Measurements from ENCODE around the gene ALDH1A2. TPM values are rescaled to one million over a fixed set of nuclear protein-coding genes. Genes with fewer than 3 reads are reported as not detected.
"Not testable (repeated sequence)": the region's sequence is repeated elsewhere in the genome, so short reads cannot be mapped to it uniquely, and the experiment has no call there.

The ALDH1A2 gene
- total RNA-seq, 1 donor from 2014 or later = 8.4 TPM

- peak; percentile 8 for DNase-seq (ENCODE audit: low spot score)
Measured at GRCh38 chr15:58040150-58040549, 25.4 kb downstream of the ALDH1A2 start.

- no peak for DNase-seq (ENCODE audit: low spot score)
Measured at GRCh38 chr15:58039079-58040035, 26.2 kb downstream of the ALDH1A2 start.

- DNase-seq (ENCODE audit: low spot score) = peak; percentile 70
Measured at GRCh38 chr15:58038426-58039078, 27.0 kb downstream of the ALDH1A2 start.

- peak; percentile 71 for DNase-seq (ENCODE audit: low spot score)
Measured at GRCh38 chr15:58037723-58038301, 27.7 kb downstream of the ALDH1A2 start.

- DNase-seq (ENCODE audit: low spot score) = peak; percentile 8
Measured at GRCh38 chr15:58036579-58036978, 28.9 kb downstream of the ALDH1A2 start.

GRCh38 chr15:58028392-58028791, 37.1 kb downstream of the ALDH1A2 start:
- not testable (repeated sequence) for DNase-seq (ENCODE audit: low spot score)

- no peak for DNase-seq (ENCODE audit: low spot score)
Measured at GRCh38 chr15:58026552-58026951, 39.0 kb downstream of the ALDH1A2 start.

- no peak for DNase-seq (ENCODE audit: low spot score)
Measured at GRCh38 chr15:58026051-58026450, 39.5 kb downstream of the ALDH1A2 start.

- no peak for DNase-seq (ENCODE audit: low spot score)
Measured at GRCh38 chr15:58021332-58022230, 43.9 kb downstream of the ALDH1A2 start.

GRCh38 chr15:58019503-58020376, 45.8 kb downstream of the ALDH1A2 start:
- no peak for DNase-seq (ENCODE audit: low spot score)

GRCh38 chr15:58017869-58018268, 47.6 kb downstream of the ALDH1A2 start:
- DNase-seq (ENCODE audit: low spot score) = no peak

- no peak for DNase-seq (ENCODE audit: low spot score)
Measured at GRCh38 chr15:58016581-58017175, 48.8 kb downstream of the ALDH1A2 start.

GRCh38 chr15:58015565-58015964, 49.9 kb downstream of the ALDH1A2 start:
- no peak for DNase-seq (ENCODE audit: low spot score)

- no peak for DNase-seq (ENCODE audit: low spot score)
Measured at GRCh38 chr15:58014470-58014869, 51.0 kb downstream of the ALDH1A2 start.

- DNase-seq (ENCODE audit: low spot score) = no peak
Measured at GRCh38 chr15:58014040-58014439, 51.5 kb downstream of the ALDH1A2 start.

GRCh38 chr15:58010983-58011382, 54.5 kb downstream of the ALDH1A2 start:
- DNase-seq (ENCODE audit: low spot score) = no peak

- DNase-seq (ENCODE audit: low spot score) = no peak
Measured at GRCh38 chr15:58003810-58004209, 61.7 kb downstream of the ALDH1A2 start.

GRCh38 chr15:58002338-58003126, 63.0 kb downstream of the ALDH1A2 start:
- peak; percentile 5 for DNase-seq (ENCODE audit: low spot score)

GRCh38 chr15:57999699-58000098, 65.8 kb downstream of the ALDH1A2 start:
- DNase-seq (ENCODE audit: low spot score) = not testable (repeated sequence)

All from umbilical cord (tissue), 2 donors.